ENCODE results near the gene CH25H.

Gene CH25H

GRCh38 chr10:89164080-89164479 is 43.0 kb downstream of the CH25H start:
- TF ChIP-seq, protein P1, sequence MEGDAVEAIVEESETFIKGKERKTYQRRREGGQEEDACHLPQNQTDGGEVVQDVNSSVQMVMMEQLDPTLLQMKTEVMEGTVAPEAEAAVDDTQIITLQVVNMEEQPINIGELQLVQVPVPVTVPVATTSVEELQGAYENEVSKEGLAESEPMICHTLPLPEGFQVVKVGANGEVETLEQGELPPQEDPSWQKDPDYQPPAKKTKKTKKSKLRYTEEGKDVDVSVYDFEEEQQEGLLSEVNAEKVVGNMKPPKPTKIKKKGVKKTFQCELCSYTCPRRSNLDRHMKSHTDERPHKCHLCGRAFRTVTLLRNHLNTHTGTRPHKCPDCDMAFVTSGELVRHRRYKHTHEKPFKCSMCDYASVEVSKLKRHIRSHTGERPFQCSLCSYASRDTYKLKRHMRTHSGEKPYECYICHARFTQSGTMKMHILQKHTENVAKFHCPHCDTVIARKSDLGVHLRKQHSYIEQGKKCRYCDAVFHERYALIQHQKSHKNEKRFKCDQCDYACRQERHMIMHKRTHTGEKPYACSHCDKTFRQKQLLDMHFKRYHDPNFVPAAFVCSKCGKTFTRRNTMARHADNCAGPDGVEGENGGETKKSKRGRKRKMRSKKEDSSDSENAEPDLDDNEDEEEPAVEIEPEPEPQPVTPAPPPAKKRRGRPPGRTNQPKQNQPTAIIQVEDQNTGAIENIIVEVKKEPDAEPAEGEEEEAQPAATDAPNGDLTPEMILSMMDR (IDR thresholded peaks at IDR 0.05) = no peak

DNA sequence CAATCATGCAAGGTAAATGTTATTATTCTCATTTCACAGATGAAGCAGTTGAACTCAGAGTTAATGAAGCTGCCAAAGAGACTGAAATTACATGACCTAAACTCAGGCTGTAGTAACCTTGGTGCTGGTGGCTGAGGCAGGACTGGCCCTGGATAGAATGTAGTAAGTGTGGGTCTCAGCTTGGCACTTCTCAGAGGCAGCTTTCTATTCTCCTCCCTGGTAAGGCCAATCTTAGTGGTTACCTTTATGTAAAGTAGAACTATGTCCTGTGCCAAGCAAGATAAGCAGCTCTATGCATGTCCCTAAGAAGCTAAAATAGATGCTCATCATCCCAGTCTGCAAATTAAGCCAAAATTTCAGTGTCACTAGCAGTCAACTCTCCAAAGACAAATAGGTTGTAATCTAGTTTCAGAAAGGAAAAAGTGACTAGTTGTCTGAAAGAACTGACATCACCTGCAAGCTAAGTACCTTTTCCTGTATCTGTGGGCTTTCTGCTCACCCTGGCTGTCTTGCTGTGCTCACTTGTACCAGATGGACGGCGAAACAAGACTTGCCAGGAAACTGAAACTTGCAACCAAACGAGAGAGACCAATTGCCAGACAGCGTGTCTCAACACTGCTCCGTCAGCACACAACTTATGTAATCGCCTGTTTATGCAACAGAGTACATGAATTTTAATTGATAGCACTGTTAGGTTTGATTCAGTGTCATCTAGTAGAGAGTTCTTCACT is 43.7 kb downstream of the CH25H start:
- TF ChIP-seq, protein P1 (IDR thresholded peaks at IDR 0.05) = no peak

GRCh38 chr10:89162596-89162995 is 44.5 kb downstream of the CH25H start:
- TF ChIP-seq, protein P1 (IDR thresholded peaks at IDR 0.05) = no peak

DNA sequence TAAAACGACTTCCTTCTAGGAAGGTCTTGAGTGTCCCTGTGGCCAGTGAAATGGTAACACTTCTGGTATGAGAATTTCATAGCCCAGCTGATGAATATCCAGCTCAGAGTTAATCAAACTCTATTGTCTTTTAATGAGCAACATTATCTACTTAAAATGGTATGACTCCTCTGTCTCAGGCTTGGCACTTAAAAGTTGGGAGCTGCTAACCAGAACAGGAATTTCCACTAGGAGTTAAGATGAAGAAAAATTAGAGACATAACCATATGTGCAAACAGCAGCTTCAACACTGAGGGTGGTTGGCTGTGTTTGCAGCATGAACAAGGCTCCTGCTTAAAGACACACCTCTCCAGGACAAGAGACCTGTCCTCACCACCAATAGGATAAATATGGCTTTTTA is 46.8 kb downstream of the CH25H start:
- TF ChIP-seq, protein P1 (IDR thresholded peaks at IDR 0.05) = no peak

GRCh38 chr10:89159761-89160160 is 47.4 kb downstream of the CH25H start:
- TF ChIP-seq, protein P1 (IDR thresholded peaks at IDR 0.05) = no peak

- TF ChIP-seq, protein P1 (IDR thresholded peaks at IDR 0.05) = no peak
These were observed 47.8 kb downstream of the CH25H start for GRCh38 chr10:89159316-89159715.

- TF ChIP-seq, protein P1 (IDR thresholded peaks at IDR 0.05) = no peak
These were observed 48.7 kb downstream of the CH25H start for GRCh38 chr10:89158446-89158845.

Measured in LNCAP (cell line).